Liver (tissue), 9 donors: ENCODE measurements around the gene CREB5. TPM values are rescaled to one million over a fixed set of nuclear protein-coding genes. Genes with fewer than 3 reads are reported as not detected.
"Not testable (repeated sequence)": the region's sequence is repeated elsewhere in the genome, so short reads cannot be mapped to it uniquely, and the experiment has no call there.

Source experiments
- DNase-seq: peaks from one replicate; pipeline ENCODE4 v3.0.0-alpha.2; 2017; ENCODE audit warnings: low spot score
- H3K27ac ChIP-seq, 2 donors: one replicate each; pipeline ENCODE4 v1.7.0; 2013; ENCODE audit warnings: inconsistent platforms in 2 of 2, low read length in 2 of 2, control low read depth in 1 of 2, low read depth in 1 of 2, mild to moderate bottlenecking in 1 of 2
- H3K27me3 ChIP-seq, 4 donors: one replicate each; pipeline versions ENCODE4 v1.6.1 to v1.7.0; 2013; ENCODE audit warnings: low read length in 3 of 4, inconsistent platforms in 1 of 4, mild to moderate bottlenecking in 1 of 4, moderate library complexity in 1 of 4; ENCODE audit not compliant: control insufficient read depth in 4 of 4, insufficient read depth in 4 of 4
- H3K36me3 ChIP-seq, 4 donors: one replicate each; pipeline versions ENCODE4 v1.6.1 to v1.7.0; 2013; ENCODE audit warnings: low read length in 3 of 4, mild to moderate bottlenecking in 3 of 4, low read depth in 1 of 4, moderate library complexity in 1 of 4; ENCODE audit not compliant: control insufficient read depth in 4 of 4, insufficient read depth in 3 of 4
- H3K4me1 ChIP-seq, 4 donors: one replicate each; pipeline versions ENCODE4 v1.6.1 to v1.7.0; 2013; ENCODE audit warnings: low read length in 3 of 4, mild to moderate bottlenecking in 3 of 4, moderate library complexity in 1 of 4; ENCODE audit not compliant: control insufficient read depth in 4 of 4, insufficient read depth in 4 of 4
- H3K4me3 ChIP-seq, 3 donors: one replicate each; pipeline versions ENCODE4 v1.6.1 to v1.7.0; 2013; ENCODE audit warnings: low read length in 3 of 3, control low read depth in 1 of 3, low read depth in 1 of 3, mild to moderate bottlenecking in 1 of 3
- H3K9ac ChIP-seq, 2 donors: one replicate each; pipeline ENCODE4 v1.7.0; 2013; ENCODE audit warnings: low read length in 2 of 2, mild to moderate bottlenecking in 2 of 2, moderate library complexity in 2 of 2, control low read depth in 1 of 2, low read depth in 1 of 2
- H3K9me3 ChIP-seq, 4 donors: one replicate each; pipeline versions ENCODE4 v1.6.1 to v1.7.0; 2013; ENCODE audit warnings: low read length in 3 of 4; ENCODE audit not compliant: control insufficient read depth in 4 of 4
- EGR1 ChIP-seq, 2 donors: IDR thresholded peaks; 2 replicates each; pipeline ENCODE4 v1.6.1; 2016 to 2018; ENCODE audit warnings: antibody characterized with exemption in 2 of 2, low read depth in 2 of 2
- FOXA1 ChIP-seq: IDR thresholded peaks from 2 replicates; pipeline ENCODE4 v1.6.1; 2016; ENCODE audit warnings: antibody characterized with exemption
- HNF4A ChIP-seq, 2 donors: conservative IDR thresholded peaks; 2 replicates each; pipeline ENCODE4 v1.6.1; 2016; ENCODE audit warnings: antibody characterized with exemption in 2 of 2, mild to moderate bottlenecking in 2 of 2
- JUND ChIP-seq, 2 donors: IDR thresholded peaks; 2 replicates each; pipeline ENCODE4 v1.6.1; 2016; ENCODE audit warnings: antibody characterized with exemption in 2 of 2
- NR2F2 ChIP-seq: IDR thresholded peaks from 2 replicates; pipeline ENCODE4 v1.6.1; 2016; ENCODE audit warnings: antibody characterized with exemption
- RAD21 ChIP-seq, 2 donors: IDR thresholded peaks; 2 replicates each; pipeline ENCODE4 v1.6.1; 2016; ENCODE audit warnings: antibody characterized with exemption in 2 of 2, mild to moderate bottlenecking in 2 of 2
- SP1 ChIP-seq: IDR thresholded peaks from 2 replicates; pipeline ENCODE4 v1.6.1; 2018; ENCODE audit warnings: antibody characterized with exemption, mild to moderate bottlenecking
- WGBS: extraction: QIAGEN DNeasy Blood & Tissue Kit; methylation state at CpG from one replicate; pipeline ENCODE4 v1.1.7; 2013; 5-methylcytosine and 5-hydroxymethylcytosine counted together
- polyA plus RNA-seq, 2 donors: library from polyadenylated mRNA; stranded (reverse) in 1 of 2; unstranded in 1 of 2; fragments of 200-250 nt in 1 of 2; fragments of >200 nt in 1 of 2; fragmentation: Nextera tagmentation in 1 of 2; extraction: Ambion mirVana in 1 of 2; gene quantifications; one replicate each; pipeline versions ENCODE4 v1.2.1 to v1.2.3, GENCODE V29; 2013 to 2015
- total RNA-seq, 2 donors: library from RNA; depleted of rRNA; stranded (reverse); fragments of >200 nt; gene quantifications; one replicate each; pipeline ENCODE4 v1.2.3, GENCODE V29; 2014
- TF ChIP-seq, protein P1 (sequence below): IDR thresholded peaks from 2 replicates; pipeline ENCODE4 v1.6.1; 2016; ENCODE audit warnings: antibody characterized with exemption, mild to moderate bottlenecking
- TF ChIP-seq, protein P2 (sequence below): IDR thresholded peaks from 2 replicates; pipeline ENCODE4 v1.6.1; 2016; ENCODE audit warnings: antibody characterized with exemption
- TF ChIP-seq, protein P3 (sequence below): fragments of 150-350 bp; IDR thresholded peaks from 2 replicates; pipeline ENCODE4 v1.5.1; 2017; ENCODE audit warnings: improper control_type of control experiment, low read depth, low read length; ENCODE audit not compliant: missing input control
- donor health status: healthy.
- donor health status: healthy.
- donor health status: healthy.
- donor health status: healthy.
- donor health status: healthy.

The CREB5 gene
- total and polyA plus RNA-seq, 4 donors = 0.25 to 0.92 (median 0.67) TPM

DNA sequence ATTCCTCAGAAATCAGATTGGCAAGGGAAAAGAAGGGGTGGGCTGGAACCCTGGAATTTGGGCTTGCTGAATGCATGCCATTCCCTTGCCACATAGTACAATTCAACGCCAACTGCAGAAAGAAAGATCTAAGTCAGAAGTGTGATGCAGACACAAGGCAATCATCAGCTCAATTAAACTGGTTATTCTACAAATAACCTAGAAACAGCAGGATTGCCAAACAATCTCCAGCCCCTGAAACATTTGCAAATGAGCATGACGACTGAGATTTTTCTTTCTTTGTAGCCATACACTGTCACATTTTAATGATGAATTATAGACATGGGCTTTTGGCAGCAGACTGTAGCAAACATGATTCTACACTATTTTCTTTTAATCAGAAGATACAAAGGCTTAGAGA is 16.5 kb upstream of the CREB5 start:
- Histone ChIP-seq H3K4me3 (no peak overlapping the region), H3K9ac (no peak overlapping the region), H3K4me1 (no peaks in the 10 kb centered on the region), H3K27me3 (peaks cover 0 to 8% (median 0%) of the 10 kb centered on the region in 4 donors), H3K27ac (no peak overlapping the region), H3K36me3 (no peaks in the 10 kb centered on the region), H3K9me3 (no peaks in the 10 kb centered on the region)
- DNase-seq = no peak
- WGBS = 63% methylated on average over 2 of the region's 2 CpGs
- TF ChIP-seq JUND (IDR thresholded peaks at IDR 0.05) (no peak), SP1 (no peak), EGR1 (IDR thresholded peaks at IDR 0.05; ENCODE audit: low read depth in 2 of 2) (no peak), HNF4A (conservative IDR thresholded peaks at IDR 0.05) (no peak), FOXA1 (no peak)
- TF ChIP-seq, protein P1, sequence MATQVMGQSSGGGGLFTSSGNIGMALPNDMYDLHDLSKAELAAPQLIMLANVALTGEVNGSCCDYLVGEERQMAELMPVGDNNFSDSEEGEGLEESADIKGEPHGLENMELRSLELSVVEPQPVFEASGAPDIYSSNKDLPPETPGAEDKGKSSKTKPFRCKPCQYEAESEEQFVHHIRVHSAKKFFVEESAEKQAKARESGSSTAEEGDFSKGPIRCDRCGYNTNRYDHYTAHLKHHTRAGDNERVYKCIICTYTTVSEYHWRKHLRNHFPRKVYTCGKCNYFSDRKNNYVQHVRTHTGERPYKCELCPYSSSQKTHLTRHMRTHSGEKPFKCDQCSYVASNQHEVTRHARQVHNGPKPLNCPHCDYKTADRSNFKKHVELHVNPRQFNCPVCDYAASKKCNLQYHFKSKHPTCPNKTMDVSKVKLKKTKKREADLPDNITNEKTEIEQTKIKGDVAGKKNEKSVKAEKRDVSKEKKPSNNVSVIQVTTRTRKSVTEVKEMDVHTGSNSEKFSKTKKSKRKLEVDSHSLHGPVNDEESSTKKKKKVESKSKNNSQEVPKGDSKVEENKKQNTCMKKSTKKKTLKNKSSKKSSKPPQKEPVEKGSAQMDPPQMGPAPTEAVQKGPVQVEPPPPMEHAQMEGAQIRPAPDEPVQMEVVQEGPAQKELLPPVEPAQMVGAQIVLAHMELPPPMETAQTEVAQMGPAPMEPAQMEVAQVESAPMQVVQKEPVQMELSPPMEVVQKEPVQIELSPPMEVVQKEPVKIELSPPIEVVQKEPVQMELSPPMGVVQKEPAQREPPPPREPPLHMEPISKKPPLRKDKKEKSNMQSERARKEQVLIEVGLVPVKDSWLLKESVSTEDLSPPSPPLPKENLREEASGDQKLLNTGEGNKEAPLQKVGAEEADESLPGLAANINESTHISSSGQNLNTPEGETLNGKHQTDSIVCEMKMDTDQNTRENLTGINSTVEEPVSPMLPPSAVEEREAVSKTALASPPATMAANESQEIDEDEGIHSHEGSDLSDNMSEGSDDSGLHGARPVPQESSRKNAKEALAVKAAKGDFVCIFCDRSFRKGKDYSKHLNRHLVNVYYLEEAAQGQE = no peak
- TF ChIP-seq, protein P2, sequence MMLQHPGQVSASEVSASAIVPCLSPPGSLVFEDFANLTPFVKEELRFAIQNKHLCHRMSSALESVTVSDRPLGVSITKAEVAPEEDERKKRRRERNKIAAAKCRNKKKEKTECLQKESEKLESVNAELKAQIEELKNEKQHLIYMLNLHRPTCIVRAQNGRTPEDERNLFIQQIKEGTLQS = no peak
- TF ChIP-seq, protein P3, sequence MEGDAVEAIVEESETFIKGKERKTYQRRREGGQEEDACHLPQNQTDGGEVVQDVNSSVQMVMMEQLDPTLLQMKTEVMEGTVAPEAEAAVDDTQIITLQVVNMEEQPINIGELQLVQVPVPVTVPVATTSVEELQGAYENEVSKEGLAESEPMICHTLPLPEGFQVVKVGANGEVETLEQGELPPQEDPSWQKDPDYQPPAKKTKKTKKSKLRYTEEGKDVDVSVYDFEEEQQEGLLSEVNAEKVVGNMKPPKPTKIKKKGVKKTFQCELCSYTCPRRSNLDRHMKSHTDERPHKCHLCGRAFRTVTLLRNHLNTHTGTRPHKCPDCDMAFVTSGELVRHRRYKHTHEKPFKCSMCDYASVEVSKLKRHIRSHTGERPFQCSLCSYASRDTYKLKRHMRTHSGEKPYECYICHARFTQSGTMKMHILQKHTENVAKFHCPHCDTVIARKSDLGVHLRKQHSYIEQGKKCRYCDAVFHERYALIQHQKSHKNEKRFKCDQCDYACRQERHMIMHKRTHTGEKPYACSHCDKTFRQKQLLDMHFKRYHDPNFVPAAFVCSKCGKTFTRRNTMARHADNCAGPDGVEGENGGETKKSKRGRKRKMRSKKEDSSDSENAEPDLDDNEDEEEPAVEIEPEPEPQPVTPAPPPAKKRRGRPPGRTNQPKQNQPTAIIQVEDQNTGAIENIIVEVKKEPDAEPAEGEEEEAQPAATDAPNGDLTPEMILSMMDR = no peak

DNA sequence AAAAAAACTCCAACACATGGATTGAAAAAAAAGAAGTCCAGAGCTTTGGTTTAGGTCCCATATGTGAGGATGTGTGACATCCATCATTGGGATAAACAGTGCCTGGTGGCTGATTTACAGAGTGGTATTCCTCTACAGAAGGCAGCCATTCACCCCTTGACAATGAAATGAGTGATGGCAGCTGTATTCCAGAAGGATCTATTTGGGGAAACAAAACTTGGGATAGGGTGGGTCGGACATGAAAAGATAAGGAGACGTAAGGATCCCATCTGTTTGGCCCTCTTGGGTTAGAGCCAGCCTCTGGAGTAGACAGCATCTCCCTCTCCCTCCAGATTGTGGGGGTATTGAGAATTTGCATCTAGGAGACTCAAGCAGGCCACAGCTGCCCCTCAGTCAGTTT is 15.2 kb upstream of the CREB5 start:
- H3K36me3 ChIP-seq = no peaks in the 10 kb centered on the region
- H3K27me3 ChIP-seq = peaks cover 0 to 4% (median 0%) of the 10 kb centered on the region in 4 donors
- TF ChIP-seq EGR1 (IDR thresholded peaks at IDR 0.05; ENCODE audit: low read depth in 2 of 2) = no peak
- TF ChIP-seq NR2F2 = no peak
- TF ChIP-seq, protein P2 = no peak
- no peak for TF ChIP-seq FOXA1
- no peak for DNase-seq
- no peak overlapping the region for H3K9ac ChIP-seq
- no peak overlapping the region for H3K27ac ChIP-seq
- H3K4me3 ChIP-seq = no peak overlapping the region
- 74% methylated on average over 2 of the region's 2 CpGs for WGBS
- H3K9me3 ChIP-seq = no peaks in the 10 kb centered on the region
- no peaks in the 10 kb centered on the region for H3K4me1 ChIP-seq

DNA sequence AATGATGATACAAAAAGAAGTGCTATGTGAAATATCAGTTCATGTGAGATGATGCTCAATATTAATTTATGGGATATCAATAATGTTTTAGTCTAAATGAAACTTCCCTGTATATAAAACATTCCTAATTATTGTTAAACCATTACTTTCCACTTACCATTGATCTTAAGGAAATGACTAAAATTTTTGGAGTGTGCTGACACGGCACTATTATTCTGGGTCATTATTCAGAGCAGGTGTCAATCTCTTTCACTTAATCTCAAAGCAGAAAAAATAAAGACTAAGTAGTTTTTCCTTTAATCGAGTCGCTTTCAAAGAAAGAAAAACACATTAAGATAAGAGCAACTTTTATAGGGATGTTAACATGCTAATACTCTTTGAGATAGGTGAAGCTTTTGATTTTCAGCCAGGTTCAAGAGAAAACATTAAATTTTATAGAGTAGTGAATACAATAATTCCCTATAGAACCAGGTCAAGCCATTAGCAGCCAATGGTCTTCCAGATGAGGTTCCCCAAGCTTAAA is 11.4 kb upstream of the CREB5 start:
- Histone ChIP-seq H3K4me1 (no peaks in the 10 kb centered on the region), H3K4me3 (no peak overlapping the region), H3K9ac (no peak overlapping the region), H3K9me3 (no peaks in the 10 kb centered on the region), H3K27me3 (peaks cover 0 to 4% (median 0%) of the 10 kb centered on the region in 4 donors), H3K36me3 (no peaks in the 10 kb centered on the region), H3K27ac (no peak overlapping the region)
- 83% methylated on average over 3 of the region's 3 CpGs for WGBS
- TF ChIP-seq, protein P3 = no peak
- no peak for TF ChIP-seq RAD21 (IDR thresholded peaks at IDR 0.05)
- DNase-seq = no peak

DNA sequence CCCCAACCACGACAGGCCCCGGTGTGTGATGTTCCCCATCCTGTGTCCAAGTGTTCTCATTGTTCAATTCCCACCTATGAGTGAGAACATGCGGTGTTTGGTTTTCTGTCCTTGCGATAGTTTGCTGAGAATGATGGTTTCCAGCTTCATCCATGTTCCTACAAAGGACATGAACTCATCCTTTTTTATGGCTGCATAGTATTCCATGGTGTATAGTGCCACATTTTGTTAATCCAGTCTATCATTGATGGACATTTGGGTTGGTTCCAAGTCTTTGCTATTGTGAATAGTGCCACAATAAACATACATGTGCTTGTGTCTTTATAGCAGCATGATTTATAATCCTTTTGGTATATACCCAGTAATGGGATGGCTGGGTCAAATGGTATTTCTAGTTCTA is 10.8 kb upstream of the CREB5 start:
- H3K4me3 ChIP-seq, H3K27ac ChIP-seq, H3K36me3 ChIP-seq, H3K27me3 ChIP-seq, DNase-seq, H3K9ac ChIP-seq, H3K4me1 ChIP-seq, H3K9me3 ChIP-seq: not testable (repeated sequence)
- WGBS = 94% methylated on average over 3 of the region's 4 CpGs
